Measurements from ENCODE around the gene PRUNE2.

DNA sequence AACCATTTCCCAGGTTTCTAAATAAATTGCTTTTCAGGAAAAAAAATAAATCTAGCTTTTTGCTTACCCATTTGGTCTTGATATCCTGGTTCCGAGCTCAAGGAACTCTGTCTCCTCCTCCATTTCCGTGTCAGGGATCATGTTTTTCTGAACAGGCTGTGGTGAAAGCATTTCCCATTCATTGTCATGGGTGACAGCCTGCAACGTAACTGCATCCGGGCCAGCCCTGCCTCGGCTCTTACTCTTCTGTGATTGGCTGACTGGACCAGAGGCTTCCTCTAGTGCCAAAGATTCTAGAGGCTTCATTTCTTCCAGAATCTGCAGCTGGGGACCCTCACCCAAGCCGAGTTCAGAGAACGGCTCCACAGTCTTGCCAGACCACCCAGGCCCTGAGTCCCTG is 202.6 kb downstream of the PRUNE2 start:
- TF ChIP-seq, protein P1, sequence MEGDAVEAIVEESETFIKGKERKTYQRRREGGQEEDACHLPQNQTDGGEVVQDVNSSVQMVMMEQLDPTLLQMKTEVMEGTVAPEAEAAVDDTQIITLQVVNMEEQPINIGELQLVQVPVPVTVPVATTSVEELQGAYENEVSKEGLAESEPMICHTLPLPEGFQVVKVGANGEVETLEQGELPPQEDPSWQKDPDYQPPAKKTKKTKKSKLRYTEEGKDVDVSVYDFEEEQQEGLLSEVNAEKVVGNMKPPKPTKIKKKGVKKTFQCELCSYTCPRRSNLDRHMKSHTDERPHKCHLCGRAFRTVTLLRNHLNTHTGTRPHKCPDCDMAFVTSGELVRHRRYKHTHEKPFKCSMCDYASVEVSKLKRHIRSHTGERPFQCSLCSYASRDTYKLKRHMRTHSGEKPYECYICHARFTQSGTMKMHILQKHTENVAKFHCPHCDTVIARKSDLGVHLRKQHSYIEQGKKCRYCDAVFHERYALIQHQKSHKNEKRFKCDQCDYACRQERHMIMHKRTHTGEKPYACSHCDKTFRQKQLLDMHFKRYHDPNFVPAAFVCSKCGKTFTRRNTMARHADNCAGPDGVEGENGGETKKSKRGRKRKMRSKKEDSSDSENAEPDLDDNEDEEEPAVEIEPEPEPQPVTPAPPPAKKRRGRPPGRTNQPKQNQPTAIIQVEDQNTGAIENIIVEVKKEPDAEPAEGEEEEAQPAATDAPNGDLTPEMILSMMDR (IDR thresholded peaks at IDR 0.05) = no peak
- no peak for TF ChIP-seq POLR2A (IDR thresholded peaks at IDR 0.05)
